Stimulated activated CD8-positive, alpha-beta memory T cell treated with anti-CD3 and anti-CD28 coated beads, Interleukin-4, amount 100 ng/mL, for 24 hours (primary cell): Measurements from ENCODE around the gene GCC2.
"Not testable (repeated sequence)": the region's sequence is repeated elsewhere in the genome, so short reads cannot be mapped to it uniquely, and the experiment has no call there.

Experiments
- DNase-seq: peaks from one replicate; pipeline ENCODE4 v3.0.0-alpha.2; 2020; ENCODE audit warnings: low read depth

GCC2 gene

DNA sequence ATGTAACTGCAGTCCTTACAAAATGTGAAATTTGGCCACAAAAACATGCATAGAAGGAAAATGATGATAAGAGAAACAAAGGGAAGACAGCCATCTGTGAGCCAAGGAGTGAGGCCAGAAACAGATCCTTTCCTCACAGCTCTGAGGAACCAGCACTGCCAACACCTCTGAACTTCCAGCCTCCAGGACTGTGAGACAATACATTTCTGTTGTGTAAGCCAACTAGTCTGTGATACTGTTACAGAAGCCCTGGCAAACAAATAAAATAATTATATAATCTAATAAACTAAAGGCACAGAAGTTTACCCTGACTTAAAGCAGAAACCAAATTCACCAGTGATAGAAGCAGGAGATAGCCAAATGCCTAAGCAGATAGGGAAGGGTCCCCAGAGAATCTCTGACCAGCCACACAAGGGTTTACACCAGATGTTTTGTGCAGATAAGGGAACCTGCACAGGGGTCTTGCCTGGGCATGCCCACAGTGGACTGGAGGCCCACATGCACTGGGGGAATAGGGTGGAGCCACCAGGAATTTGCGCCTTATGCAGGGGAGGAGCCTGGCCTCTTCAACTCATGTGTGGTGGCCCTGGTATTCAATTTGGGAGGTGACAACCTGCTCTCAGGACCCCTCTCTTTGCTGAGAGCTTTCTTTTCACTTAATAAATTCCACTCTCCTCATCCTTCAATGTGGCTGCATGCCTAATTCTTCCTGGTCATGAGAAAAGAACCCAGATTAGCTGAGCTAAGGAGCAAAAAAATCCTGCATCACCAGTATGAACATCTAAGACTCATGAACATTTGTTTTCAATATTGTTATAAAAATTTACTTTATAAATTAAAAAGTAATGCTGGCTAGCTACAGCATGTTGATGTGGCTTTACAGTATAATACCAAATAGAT lies 3.8 kb upstream of the GCC2 start:
- DNase-seq, result no peak

- no peak for DNase-seq
Observed at GRCh38 chr2:108446703-108447102, 2.3 kb upstream of the GCC2 start.

DNA sequence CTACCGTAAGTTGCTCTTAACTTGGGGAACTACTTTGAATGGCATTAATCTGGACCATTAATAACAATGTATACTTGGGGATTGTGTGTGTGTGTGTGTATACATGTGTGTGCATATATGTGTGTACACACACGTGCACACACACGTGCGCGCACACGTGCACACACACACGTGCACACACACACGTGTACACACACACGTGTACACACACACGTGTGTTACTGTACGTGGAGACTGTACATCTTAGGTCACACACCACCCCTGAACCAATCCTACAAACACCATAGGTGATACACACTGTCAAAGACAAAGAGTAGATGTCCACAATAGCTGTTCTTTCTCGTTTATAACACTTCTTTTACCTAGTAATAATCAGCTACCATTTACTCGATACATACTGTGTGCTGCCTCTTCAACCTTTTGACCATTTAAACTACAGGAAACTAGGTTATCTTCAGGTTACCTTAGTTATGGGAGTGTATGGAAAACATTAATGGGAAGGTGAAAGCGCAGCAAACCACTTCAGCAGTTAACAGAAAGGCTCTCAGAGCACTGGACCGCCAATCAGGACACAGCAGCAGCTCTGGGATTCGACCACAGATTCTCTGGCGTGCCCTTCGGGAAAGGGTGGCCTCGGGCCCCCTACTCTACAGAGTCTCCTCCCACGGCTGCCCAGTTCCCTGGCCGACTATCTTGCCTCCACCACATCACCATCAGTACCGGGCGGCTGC lies 894 bp upstream of the GCC2 start:
- DNase-seq, result no peak

DNA sequence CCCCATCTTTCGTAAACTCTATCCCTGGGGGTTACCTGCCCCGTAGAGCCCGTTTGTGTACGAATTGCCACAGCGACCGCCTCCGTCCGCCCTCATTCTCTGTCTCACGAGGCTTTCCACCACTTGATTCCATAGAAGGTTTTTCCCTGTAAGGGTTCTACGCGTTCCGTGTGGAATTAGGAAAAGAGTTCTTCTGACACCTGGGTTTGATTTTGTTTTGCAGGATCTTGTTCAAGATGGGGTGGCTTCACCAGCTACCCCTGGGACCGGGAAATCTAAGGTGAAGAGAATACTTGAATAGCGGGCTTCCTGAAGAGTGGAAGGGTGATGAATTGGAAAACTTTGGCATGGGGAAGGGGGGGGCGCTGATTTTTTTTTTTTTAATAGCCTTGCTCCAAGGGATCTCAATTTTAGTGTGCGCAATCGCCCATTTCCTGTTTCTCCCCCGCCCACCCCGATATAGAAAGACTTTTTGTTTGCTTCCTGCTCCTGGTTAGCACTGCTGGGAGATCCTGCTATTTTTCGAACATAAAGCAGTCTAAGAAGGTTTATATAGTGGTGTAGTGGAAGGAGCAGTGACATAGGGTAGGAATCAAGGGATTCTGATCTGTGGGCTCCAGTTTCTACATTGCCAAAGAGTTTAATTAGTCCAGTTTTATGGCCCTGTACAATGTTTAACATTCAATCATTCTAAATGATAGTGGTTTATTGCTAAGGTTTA lies 564 bp downstream of the GCC2 start:
- DNase-seq, result no peak

DNA sequence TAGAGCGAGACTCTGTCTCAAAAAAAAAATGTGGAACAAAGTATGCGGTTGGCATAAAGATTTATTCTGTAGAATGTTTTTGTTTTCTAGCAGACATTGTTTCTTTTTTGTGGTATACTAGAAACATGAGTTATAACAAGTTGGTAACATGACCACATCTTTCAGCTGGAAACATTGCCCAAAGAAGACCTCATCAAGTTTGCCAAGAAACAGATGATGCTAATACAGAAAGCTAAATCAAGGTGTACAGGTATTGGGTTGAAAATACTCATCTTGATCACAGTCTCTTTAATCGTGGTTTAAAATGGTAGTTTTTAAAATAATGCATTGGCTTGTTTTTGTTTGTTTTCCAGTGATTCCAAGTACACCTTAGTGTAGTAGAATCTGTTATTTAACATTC lies 1.9 kb downstream of the GCC2 start:
- no peak for DNase-seq

DNA sequence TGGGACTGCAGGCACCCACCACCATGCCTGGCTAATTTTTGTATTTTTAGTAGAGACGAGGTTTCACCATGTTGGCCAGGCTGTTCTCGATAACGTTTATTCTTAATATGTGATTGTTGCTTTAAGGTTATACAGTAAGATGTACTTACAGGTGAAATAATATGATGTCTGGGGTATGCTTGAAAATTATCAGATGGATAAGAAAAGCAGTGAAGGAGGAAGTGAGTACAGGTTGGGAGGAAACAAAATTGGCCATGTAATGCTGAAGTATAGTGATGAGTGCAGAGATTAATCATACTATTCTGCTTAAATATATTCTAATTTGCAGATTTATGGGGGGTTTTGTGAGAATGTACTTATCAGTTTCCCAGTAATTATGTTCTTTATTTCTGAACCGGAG lies 3.0 kb downstream of the GCC2 start:
- no peak for DNase-seq

DNA sequence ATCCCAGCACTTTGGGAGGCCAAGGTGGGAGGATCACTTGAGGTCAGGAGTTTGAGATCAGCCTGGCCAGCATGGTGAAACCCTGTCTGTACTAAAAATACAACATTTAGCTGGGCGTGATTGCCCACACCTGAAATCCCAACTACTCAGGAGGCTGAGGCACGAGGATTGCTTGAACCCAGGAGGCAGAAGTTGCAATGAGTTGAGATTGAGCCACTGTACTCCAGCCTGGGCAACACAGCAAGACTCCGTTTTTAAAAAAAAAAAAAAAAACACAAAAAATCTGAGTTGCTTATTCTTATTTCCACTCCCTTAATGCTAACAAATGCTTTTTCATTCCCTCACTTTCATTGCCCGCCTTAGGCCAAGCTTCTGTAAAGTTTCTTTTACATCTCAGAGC lies 4.5 kb downstream of the GCC2 start:
- not testable (repeated sequence) for DNase-seq

DNA sequence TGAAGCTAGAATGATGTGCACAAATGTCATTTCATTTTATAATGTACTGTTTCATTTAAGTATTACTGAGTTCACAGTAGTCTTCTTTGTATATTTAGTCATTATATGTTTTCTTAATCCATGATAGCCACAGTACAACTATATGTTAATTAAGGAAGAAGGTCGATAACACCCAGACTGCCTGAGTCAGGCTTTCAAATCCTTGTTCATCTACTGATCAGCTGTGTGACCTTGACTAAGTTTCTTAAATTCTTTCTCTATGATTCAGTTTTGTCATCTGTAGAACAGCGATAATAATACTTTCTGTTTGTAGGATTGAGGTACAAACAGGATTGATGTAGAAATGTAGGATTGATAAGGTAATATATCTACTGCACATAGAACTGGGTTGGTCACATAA lies 5.4 kb downstream of the GCC2 start:
- no peak for DNase-seq

DNA sequence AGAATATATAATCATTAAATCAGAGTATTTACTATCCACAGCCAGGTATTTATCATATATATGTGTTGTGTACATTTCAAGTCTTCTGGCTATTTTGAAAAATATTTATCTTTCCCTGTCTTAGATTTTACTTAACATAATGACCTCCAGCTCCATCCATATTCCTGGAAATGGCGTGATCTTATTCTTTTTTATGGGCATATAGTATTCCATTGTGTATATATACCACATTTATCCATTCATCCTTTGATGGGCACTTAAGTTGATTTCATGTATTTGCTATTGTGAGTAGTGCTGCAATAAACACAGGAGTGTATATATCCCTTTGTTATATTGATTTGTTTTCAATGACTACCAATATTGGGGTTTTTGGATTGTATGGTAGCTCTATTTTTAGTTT lies 6.6 kb downstream of the GCC2 start:
- DNase-seq, result no peak

DNA sequence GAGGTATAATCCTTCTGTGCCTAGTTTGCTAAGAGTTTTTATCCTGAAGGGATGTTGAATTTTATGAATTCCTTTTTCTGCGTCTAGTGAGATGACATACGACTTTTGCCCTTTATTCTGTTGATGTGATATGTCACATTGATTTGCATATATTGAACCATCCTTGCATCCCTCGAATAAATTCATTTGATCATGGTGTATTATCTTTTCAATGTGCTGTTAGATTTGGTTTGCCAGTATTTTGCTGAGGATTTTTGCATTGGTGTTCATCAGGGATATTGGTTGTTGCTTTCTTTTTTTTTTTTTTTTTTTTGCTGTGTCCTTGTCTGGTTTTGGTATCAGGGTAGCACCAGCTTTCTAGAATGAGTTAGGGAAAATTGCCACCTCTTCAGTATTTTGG lies 9.1 kb downstream of the GCC2 start:
- no peak for DNase-seq

DNA sequence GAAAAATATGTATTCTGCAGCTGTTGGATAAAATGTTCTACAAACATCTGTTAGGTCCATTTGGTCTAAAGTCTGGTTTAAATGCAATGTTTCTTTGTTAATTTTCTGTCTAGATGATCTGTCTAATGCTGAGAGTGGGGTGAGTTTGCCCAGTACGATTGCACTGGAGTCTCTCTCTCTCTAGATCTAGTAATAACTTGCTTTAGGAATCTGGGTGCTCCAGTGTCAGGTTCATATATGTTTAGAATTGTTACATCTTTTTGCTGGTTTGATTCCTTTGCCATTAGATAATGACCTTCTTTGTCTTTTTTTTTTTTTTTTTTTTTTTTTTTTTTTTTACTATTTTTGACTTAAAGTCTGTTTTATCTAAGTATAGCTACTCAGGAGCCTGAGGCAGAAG lies 10.4 kb downstream of the GCC2 start:
- DNase-seq, result no peak

- no peak for DNase-seq
Observed at GRCh38 chr2:108460345-108461037, 11.5 kb downstream of the GCC2 start.

DNA sequence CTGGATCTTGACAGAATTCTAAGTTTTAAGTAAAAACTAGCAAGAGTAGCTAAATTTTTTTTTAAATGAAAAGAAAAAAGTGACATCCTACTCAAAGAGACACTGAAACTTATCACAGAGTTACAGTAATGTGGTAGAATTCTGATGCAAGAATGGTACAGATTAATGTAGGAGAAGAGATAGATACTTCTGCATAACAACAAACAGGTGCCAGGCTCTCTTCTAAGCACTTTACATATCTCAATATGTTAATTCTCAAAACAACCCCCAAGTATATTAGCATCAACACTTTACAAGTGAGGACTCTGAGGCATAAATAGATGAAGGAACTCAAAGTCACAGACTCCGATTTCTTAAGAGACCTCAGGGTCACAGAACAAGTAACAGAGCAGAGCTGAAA lies 28.1 kb downstream of the GCC2 start:
- no peak for DNase-seq

GRCh38 chr2:108485253-108485652 lies 36.2 kb downstream of the GCC2 start:
- DNase-seq, result no peak

DNA sequence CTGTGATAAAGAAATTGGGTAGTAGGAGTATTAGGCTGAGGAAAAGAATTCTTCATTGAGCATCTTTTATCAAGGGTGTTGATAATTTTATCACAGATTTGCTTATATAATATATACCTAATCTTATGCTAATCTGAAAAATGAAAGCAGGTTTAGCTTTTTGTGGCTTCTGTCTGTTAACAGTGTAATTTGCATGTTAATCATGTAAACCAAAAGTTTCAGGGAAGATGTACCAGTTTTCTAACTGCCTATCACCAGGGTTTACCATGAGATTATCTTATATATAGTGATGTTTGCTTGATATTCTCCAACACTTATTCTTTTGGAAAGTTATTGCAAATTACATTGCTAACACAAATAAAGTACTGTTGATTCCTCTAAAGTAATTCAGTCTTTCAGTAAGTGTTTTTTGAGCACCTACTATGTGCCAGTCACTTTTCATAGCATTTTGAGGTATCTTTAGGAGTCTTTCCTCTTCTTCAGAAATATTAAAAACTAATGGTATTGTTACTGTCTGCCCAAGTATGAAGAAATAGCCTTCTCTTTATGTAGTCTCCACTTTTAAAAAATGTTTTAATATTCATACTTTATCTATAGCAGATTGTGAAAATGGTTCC lies 41.6 kb downstream of the GCC2 start:
- no peak for DNase-seq

DNA sequence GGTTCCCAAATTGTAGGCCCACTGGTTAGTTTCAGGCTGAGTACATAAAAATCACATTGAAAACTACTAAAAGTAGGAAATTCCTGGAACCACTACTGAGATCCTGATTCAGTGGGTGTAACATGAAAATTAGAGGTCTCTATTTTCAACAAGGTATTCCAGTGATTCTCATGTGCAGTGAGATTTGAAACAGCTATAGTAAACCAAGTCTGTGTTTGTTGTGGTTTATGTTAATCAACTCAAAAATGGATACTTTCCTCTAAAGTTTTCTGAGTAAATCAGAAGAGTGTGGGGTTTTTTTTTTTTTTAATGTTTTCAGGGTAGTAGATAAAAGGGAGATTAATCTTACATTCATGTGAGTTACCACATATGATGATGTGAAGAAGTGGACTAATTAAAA lies 42.8 kb downstream of the GCC2 start:
- DNase-seq, result no peak

DNA sequence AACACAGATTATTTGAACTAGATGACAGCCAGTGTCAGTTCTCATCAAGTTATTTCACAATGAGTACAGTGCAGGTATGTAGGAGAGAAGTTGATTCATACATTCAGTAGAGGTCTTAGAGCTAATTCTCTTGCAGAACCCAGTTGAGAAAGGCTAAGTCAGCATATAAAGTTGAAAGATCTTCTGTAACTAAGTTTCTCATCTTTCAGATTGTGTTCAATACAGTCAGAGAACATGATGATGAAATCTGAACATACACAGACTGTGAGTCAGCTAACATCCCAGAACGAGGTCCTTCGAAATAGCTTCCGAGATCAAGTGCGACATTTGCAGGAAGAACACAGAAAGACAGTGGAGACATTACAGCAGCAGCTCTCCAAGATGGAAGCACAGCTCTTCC lies 43.4 kb downstream of the GCC2 start:
- no peak for DNase-seq

- not testable (repeated sequence) for DNase-seq
Observed at GRCh38 chr2:108496167-108496566, 47.2 kb downstream of the GCC2 start.

DNA sequence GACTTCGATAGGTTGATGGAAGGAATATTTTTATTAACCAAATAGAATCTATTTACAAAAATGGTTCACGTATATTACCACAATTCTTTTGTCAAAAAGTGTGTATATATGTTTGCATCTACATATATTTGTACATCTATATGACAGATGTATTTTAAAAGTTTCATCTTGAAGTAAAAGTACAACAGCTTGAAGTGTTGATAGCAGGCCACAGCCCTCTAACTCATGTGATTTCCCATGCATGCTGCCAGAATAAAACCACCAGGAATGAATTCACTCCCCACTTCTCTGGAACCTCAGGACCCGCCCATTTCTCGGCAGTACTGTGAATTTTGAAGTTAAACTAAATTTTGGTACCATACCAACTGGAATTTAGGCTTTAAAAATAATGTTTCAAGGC lies 58.6 kb downstream of the GCC2 start:
- DNase-seq, result not testable (repeated sequence)

- DNase-seq, result not testable (repeated sequence)
Observed at GRCh38 chr2:108512431-108512830, 63.4 kb downstream of the GCC2 start.

GRCh38 chr2:108514478-108514877 lies 65.5 kb downstream of the GCC2 start:
- DNase-seq, result not testable (repeated sequence)

GRCh38 chr2:108524688-108525087 lies 75.7 kb downstream of the GCC2 start:
- not testable (repeated sequence) for DNase-seq
